Fibroblast of lung (primary cell): ENCODE data around the gene ARTN. TPM values are rescaled to one million over a fixed set of nuclear protein-coding genes. Genes with fewer than 3 reads are reported as not detected.

Source experiments
- DNase-seq, 2 donors: peaks; one replicate each; pipeline versions ENCODE4 v3.0.0 to v3.0.0-alpha.2; 2010; ENCODE audit warnings: low read depth in 2 of 2
- H2AFZ ChIP-seq: 2 replicates; pipeline ENCODE4 v1.5.1; 2012; ENCODE audit warnings: low read length, control low read depth, inconsistent platforms
- H3K27ac ChIP-seq: 2 replicates; pipeline ENCODE4 v1.5.1; 2011; ENCODE audit warnings: low read length, control low read depth; ENCODE audit not compliant: insufficient read depth
- H3K27me3 ChIP-seq: 2 replicates; pipeline ENCODE4 v1.5.1; 2011; ENCODE audit warnings: mild to moderate bottlenecking, low read length; ENCODE audit not compliant: control insufficient read depth, insufficient read depth
- H3K36me3 ChIP-seq: 2 replicates; pipeline ENCODE4 v1.5.1; 2011; ENCODE audit warnings: low read length; ENCODE audit not compliant: control insufficient read depth, insufficient read depth
- H3K4me1 ChIP-seq: 2 replicates; pipeline ENCODE4 v1.5.1; 2011; ENCODE audit warnings: low read length; ENCODE audit not compliant: control insufficient read depth, insufficient read depth; ENCODE audit errors: extremely low read depth
- H3K4me2 ChIP-seq: 2 replicates; pipeline ENCODE4 v1.5.1; 2011; ENCODE audit warnings: low read length, control low read depth; ENCODE audit not compliant: insufficient read depth; ENCODE audit errors: extremely low read depth
- H3K4me3 ChIP-seq, 4 experiments: fragments of 200-600 bp in 1 of 4; sonication (generic) in 1 of 4; replicated peaks in 1 of 4; 2 replicates each; pipeline ENCODE4 v1.5.1; 2011 to 2016; ENCODE audit warnings: low read length in 4 of 4, low read depth in 3 of 4, mild to moderate bottlenecking in 3 of 4, control low read depth in 2 of 4, inconsistent platforms in 1 of 4, mixed read lengths in 1 of 4; ENCODE audit not compliant: insufficient read depth in 1 of 4; ENCODE audit errors: control extremely low read depth in 1 of 4
- H3K79me2 ChIP-seq: 2 replicates; pipeline ENCODE4 v1.5.1; 2012; ENCODE audit warnings: mild to moderate bottlenecking, low read length, inconsistent platforms; ENCODE audit not compliant: control insufficient read depth, insufficient read depth
- H3K9ac ChIP-seq: 2 replicates; pipeline ENCODE4 v1.5.1; 2011; ENCODE audit warnings: mild to moderate bottlenecking, low read length, control low read depth; ENCODE audit not compliant: insufficient read depth
- H3K9me3 ChIP-seq: 2 replicates; pipeline ENCODE4 v1.5.1; 2012; ENCODE audit warnings: low read depth, low read length; ENCODE audit not compliant: control insufficient read depth, insufficient read depth
- H4K20me1 ChIP-seq: 2 replicates; pipeline ENCODE4 v1.5.1; 2011; ENCODE audit warnings: low read length; ENCODE audit not compliant: control insufficient read depth, insufficient read depth; ENCODE audit errors: extremely low read depth
- EZH2 ChIP-seq: IDR thresholded peaks from 2 replicates; pipeline ENCODE4 v1.5.1; 2012; ENCODE audit warnings: low read length, control low read depth, mild to moderate bottlenecking; ENCODE audit errors: missing control alignments
- polyA plus RNA-seq, 2 donors: library from polyadenylated mRNA; depleted of rRNA in 1 of 2; stranded (reverse) in 1 of 2; unstranded in 1 of 2; fragments of >200 nt; gene quantifications; 2 replicates each; pipeline ENCODE4 v1.2.1, GENCODE V29; 2011 to 2012; ENCODE audit warnings: missing spikeins in 1 of 2
- total RNA-seq: library from RNA; depleted of rRNA; stranded (reverse); fragments of >200 nt; gene quantifications from 2 replicates; pipeline ENCODE4 v1.2.1, GENCODE V29; 2014
- TF ChIP-seq, protein P1 (sequence below), 2 donors: IDR thresholded peaks in 1 of 2; conservative IDR thresholded peaks in 1 of 2; 1 replicate in 1 of 2; 2 replicates in 1 of 2; pipeline ENCODE4 v1.5.1; 2011 to 2012; ENCODE audit warnings: low read length in 2 of 2, control low read depth in 1 of 2, inconsistent platforms in 1 of 2, low read depth in 1 of 2, mild to moderate bottlenecking in 1 of 2

ARTN gene
- total and polyA plus RNA-seq, 2 donors (not counting 1 experiment from before 2014, with no cell fraction given), result 0.06 to 0.50 TPM

DNA sequence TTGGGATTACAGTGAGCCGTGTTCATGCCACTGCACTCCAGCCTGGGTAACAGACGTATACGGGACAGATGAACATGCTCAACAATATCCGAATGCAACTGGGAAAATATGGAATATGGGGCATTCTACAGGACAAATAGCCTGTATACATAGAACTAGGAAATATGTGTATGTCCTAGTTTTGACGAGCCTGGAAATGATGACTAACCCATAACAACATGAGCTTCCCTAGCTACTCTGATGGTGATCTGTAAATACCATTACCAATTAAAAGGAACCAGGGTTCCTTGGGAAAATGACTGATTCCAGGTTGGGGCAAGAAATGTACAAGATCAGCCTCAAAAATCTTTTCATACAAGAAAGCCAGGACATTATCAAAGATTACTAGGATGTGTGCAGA, 42.8 kb upstream of the ARTN start:
- Histone ChIP-seq H2AFZ (no peak overlapping the region), H3K9me3 (no peaks in the 10 kb centered on the region), H3K4me2 (no peak overlapping the region), H3K27ac (no peak overlapping the region), H3K36me3 (no peaks in the 10 kb centered on the region), H3K4me1 (no peaks in the 10 kb centered on the region), H3K9ac (no peak overlapping the region), H3K4me3 (no peak overlapping the region), H3K79me2 (no peaks in the 10 kb centered on the region), H4K20me1 (no peaks in the 10 kb centered on the region), H3K27me3 (no peaks in the 10 kb centered on the region)
- DNase-seq, result no peak
- TF ChIP-seq, protein P1, sequence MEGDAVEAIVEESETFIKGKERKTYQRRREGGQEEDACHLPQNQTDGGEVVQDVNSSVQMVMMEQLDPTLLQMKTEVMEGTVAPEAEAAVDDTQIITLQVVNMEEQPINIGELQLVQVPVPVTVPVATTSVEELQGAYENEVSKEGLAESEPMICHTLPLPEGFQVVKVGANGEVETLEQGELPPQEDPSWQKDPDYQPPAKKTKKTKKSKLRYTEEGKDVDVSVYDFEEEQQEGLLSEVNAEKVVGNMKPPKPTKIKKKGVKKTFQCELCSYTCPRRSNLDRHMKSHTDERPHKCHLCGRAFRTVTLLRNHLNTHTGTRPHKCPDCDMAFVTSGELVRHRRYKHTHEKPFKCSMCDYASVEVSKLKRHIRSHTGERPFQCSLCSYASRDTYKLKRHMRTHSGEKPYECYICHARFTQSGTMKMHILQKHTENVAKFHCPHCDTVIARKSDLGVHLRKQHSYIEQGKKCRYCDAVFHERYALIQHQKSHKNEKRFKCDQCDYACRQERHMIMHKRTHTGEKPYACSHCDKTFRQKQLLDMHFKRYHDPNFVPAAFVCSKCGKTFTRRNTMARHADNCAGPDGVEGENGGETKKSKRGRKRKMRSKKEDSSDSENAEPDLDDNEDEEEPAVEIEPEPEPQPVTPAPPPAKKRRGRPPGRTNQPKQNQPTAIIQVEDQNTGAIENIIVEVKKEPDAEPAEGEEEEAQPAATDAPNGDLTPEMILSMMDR (conservative IDR thresholded peaks at IDR 0.05 in 1 of 2, IDR thresholded peaks at IDR 0.05 in 1 of 2; ENCODE audit: low read depth in 1 of 2, low read length in 2 of 2), result no peak
- no peak for TF ChIP-seq EZH2

DNA sequence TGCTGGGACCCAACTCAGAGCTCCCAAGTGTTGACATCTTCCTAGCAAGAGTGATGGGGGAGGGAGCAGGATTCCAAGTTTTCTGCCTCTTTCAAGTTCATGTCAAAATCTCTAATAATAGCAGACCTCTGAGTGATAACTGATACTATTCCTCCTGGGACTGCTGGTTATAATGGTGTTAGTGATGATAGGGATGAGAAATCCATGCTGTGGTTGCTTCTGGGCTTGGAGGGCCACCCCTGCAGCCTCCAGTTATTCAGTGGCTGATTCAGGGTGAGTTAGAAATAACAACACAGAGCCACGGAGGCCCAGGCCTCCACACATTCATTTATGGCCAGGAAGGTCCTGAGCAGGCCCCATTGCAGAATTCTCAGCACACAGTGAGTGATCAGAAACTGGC, 40.6 kb upstream of the ARTN start:
- no peaks in the 10 kb centered on the region for H3K9me3 ChIP-seq
- no peak overlapping the region for H3K4me3 ChIP-seq
- no peaks in the 10 kb centered on the region for H3K4me1 ChIP-seq
- H2AFZ ChIP-seq, result no peak overlapping the region
- TF ChIP-seq EZH2, result no peak
- TF ChIP-seq, protein P1 (conservative IDR thresholded peaks at IDR 0.05 in 1 of 2, IDR thresholded peaks at IDR 0.05 in 1 of 2; ENCODE audit: low read depth in 1 of 2, low read length in 2 of 2), result no peak
- DNase-seq, result no peak
- H3K27ac ChIP-seq, result no peak overlapping the region
- H4K20me1 ChIP-seq, result no peaks in the 10 kb centered on the region
- H3K79me2 ChIP-seq, result no peaks in the 10 kb centered on the region
- no peak overlapping the region for H3K4me2 ChIP-seq
- no peaks in the 10 kb centered on the region for H3K27me3 ChIP-seq
- H3K9ac ChIP-seq, result no peak overlapping the region
- H3K36me3 ChIP-seq, result no peaks in the 10 kb centered on the region

DNA sequence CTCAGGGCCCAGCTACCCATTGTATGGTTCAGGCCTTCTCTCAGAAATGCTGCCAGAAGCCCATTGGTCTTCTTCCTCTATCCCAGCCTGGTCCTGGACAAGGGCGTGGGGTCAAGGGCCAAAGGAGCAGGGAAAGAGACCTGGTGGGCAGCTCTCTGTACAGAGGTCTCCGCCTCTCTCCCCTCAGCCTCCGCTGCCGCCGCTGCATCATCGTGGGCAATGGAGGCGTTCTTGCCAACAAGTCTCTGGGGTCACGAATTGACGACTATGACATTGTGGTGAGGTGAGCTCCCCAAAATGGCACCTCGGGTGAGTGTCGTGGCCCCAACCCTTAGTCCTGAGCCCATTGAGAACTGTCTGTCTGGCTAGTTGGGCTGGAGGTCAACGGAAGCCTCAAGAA, 34.6 kb upstream of the ARTN start:
- Histone ChIP-seq H3K9me3 (no peaks in the 10 kb centered on the region), H2AFZ (no peak overlapping the region), H3K79me2 (no peaks in the 10 kb centered on the region), H3K4me1 (no peaks in the 10 kb centered on the region), H3K36me3 (peaks cover 3% of the 10 kb centered on the region), H3K27ac (no peak overlapping the region), H3K9ac (no peak overlapping the region), H3K4me3 (no peak overlapping the region), H4K20me1 (no peaks in the 10 kb centered on the region), H3K4me2 (no peak overlapping the region), H3K27me3 (no peaks in the 10 kb centered on the region)
- DNase-seq, result no peak
- TF ChIP-seq, protein P1 (conservative IDR thresholded peaks at IDR 0.05 in 1 of 2, IDR thresholded peaks at IDR 0.05 in 1 of 2; ENCODE audit: low read depth in 1 of 2, low read length in 2 of 2), result no peak
- TF ChIP-seq EZH2, result no peak
